Endothelial cell of umbilical vein (primary cell): Measurements from ENCODE around the gene VSIG10L. TPM values are rescaled to one million over a fixed set of nuclear protein-coding genes. Genes with fewer than 3 reads are reported as not detected.

ENCODE experiments used
- BruUV-seq: library from RNA; stranded (reverse); fragments of 400-500 nt; replicated peaks from 2 replicates; lab custom pipeline; 2021; lab: Mats Ljungman, UMichigan
- CTCF ChIA-PET: fragments of 300-600, 350-600 bp; sonication (Branson Sonifier 250); formaldehyde crosslinking; loops from one replicate; lab custom pipeline; 2021; ENCODE audit warnings: antibody characterized with exemption, inconsistent platforms; lab: Charles Lee
- POLR2A ChIA-PET: fragments of 300-600, 350-600 bp; sonication (Branson Sonifier 250); formaldehyde crosslinking; loops from one replicate; lab custom pipeline; 2021; ENCODE audit warnings: antibody characterized with exemption, inconsistent platforms; lab: Charles Lee
- DNase-seq: peaks from one replicate; pipeline ENCODE4 v3.0.0-alpha.2; 2011; ENCODE audit warnings: low read depth, low spot score
- FAIRE-seq: peaks from 2 replicates; lab custom pipeline; 2011; peaks lifted over from hg19 to GRCh38; lab: Jason Lieb, UNC
- H2AFZ ChIP-seq: 2 replicates; pipeline ENCODE4 v1.6.0; 2012; ENCODE audit warnings: low read depth, low read length, control low read depth, inconsistent platforms
- H3K27ac ChIP-seq: 2 replicates; pipeline ENCODE4 v1.5.1; 2011; ENCODE audit warnings: low read depth, mild to moderate bottlenecking, control low read depth, low read length, moderate library complexity; ENCODE audit not compliant: insufficient read depth
- H3K27me3 ChIP-seq, 2 experiments: 2 replicates each; pipeline versions ENCODE4 v1.6.0 to v1.6.1; 2011; ENCODE audit warnings: low read length in 2 of 2, mixed read lengths in 1 of 2; ENCODE audit not compliant: control insufficient read depth in 2 of 2, insufficient read depth in 2 of 2
- H3K36me3 ChIP-seq, 2 experiments: 2 replicates in 1 of 2; 3 replicates in 1 of 2; pipeline ENCODE4 v1.5.1; 2011; ENCODE audit warnings: low read length in 2 of 2, mild to moderate bottlenecking in 1 of 2, moderate library complexity in 1 of 2; ENCODE audit not compliant: control insufficient read depth in 2 of 2, insufficient read depth in 2 of 2; ENCODE audit errors: extremely low read depth in 1 of 2
- H3K4me1 ChIP-seq: 3 replicates; pipeline ENCODE4 v1.5.1; 2011; ENCODE audit warnings: mild to moderate bottlenecking, low read length; ENCODE audit not compliant: control insufficient read depth, insufficient read depth; ENCODE audit errors: extremely low read depth
- H3K4me2 ChIP-seq: 2 replicates; pipeline ENCODE4 v1.6.1; 2011; ENCODE audit warnings: low read length, control low read depth, mixed read lengths; ENCODE audit not compliant: insufficient read depth
- H3K4me3 ChIP-seq, 3 experiments: fragments of 200-600 bp in 1 of 3; sonication (generic), shearing (Covaris generic) in 1 of 3; replicated peaks in 1 of 3; 2 replicates each; pipeline ENCODE4 v1.5.1; 2011 to 2016; ENCODE audit warnings: control low read depth in 3 of 3, low read length in 3 of 3, mild to moderate bottlenecking in 2 of 3, inconsistent platforms in 1 of 3, low read depth in 1 of 3, moderate library complexity in 1 of 3; ENCODE audit not compliant: insufficient read depth in 1 of 3
- H3K79me2 ChIP-seq: 2 replicates; pipeline ENCODE4 v1.6.0; 2012; ENCODE audit warnings: low read length, inconsistent platforms; ENCODE audit not compliant: control insufficient read depth, insufficient read depth
- H3K9ac ChIP-seq: replicated peaks from 2 replicates; pipeline ENCODE3; 2011; ENCODE audit warnings: low read length, control low read depth; ENCODE audit not compliant: insufficient read depth; ENCODE audit errors: extremely low read depth
- H3K9me1 ChIP-seq: replicated peaks from 3 replicates; pipeline ENCODE4 v1.6.0; 2011; ENCODE audit warnings: mild to moderate bottlenecking, low read length; ENCODE audit not compliant: control insufficient read depth, insufficient read depth; ENCODE audit errors: extremely low read depth
- H3K9me3 ChIP-seq: replicated peaks from 2 replicates; pipeline ENCODE4 v1.5.1; 2012; ENCODE audit warnings: low read length, inconsistent platforms; ENCODE audit not compliant: control insufficient read depth, insufficient read depth
- H4K20me1 ChIP-seq: replicated peaks from 2 replicates; pipeline ENCODE3; 2011; ENCODE audit warnings: mild to moderate bottlenecking, low read length; ENCODE audit not compliant: control insufficient read depth, insufficient read depth; ENCODE audit errors: extremely low read depth
- CTCF ChIP-seq, 2 donors: IDR thresholded peaks; 1 replicate in 1 of 2; 2 replicates in 1 of 2; pipeline ENCODE4 v1.5.1; 2011; ENCODE audit warnings: low read length in 2 of 2, mild to moderate bottlenecking in 2 of 2, moderate library complexity in 2 of 2, control low read depth in 1 of 2, inconsistent platforms in 1 of 2, low read depth in 1 of 2; ENCODE audit not compliant: insufficient read depth in 1 of 2; ENCODE audit errors: extremely low read depth in 1 of 2
- EZH2 ChIP-seq: IDR thresholded peaks from 2 replicates; pipeline ENCODE4 v1.6.1; 2012; ENCODE audit warnings: borderline replicate concordance, low read depth, mild to moderate bottlenecking, moderate library complexity, low read length, inconsistent platforms; ENCODE audit not compliant: severe bottlenecking
- FOS ChIP-seq: IDR thresholded peaks from 2 replicates; pipeline ENCODE4 v1.6.1; 2011; ENCODE audit warnings: mild to moderate bottlenecking, low read length, moderate library complexity, borderline replicate concordance; ENCODE audit not compliant: insufficient read depth
- GATA2 ChIP-seq: IDR thresholded peaks from 2 replicates; pipeline ENCODE4 v1.7.0; 2011; ENCODE audit warnings: low read depth, mild to moderate bottlenecking, moderate library complexity, mixed read lengths, low read length; ENCODE audit not compliant: insufficient read length, insufficient read depth
- JUN ChIP-seq: IDR thresholded peaks from 2 replicates; pipeline ENCODE4 v1.6.1; 2011; ENCODE audit warnings: borderline replicate concordance, low read depth; ENCODE audit not compliant: insufficient read length, insufficient read depth
- MYC ChIP-seq: IDR thresholded peaks from one replicate; pipeline ENCODE4 v1.6.1; 2011; ENCODE audit warnings: mild to moderate bottlenecking, low read depth, low read length
- POLR2A ChIP-seq: IDR thresholded peaks from 2 replicates; pipeline ENCODE4 v1.6.1; 2012; ENCODE audit warnings: low read depth, mild to moderate bottlenecking, control low read depth, low read length
- POLR2AphosphoS5 ChIP-seq: IDR thresholded peaks from 2 replicates; pipeline ENCODE4 v1.6.1; 2012; ENCODE audit warnings: low read depth, mild to moderate bottlenecking, control low read depth, low read length, moderate library complexity; ENCODE audit not compliant: insufficient read depth
- dilution Hi-C: fragments of 300-500 bp; cut with MboI; formaldehyde crosslinking; loops from one replicate; pipeline ENCODE4 v1.15.0; 2019; ENCODE audit warnings: low sequenced_read_pairs; ENCODE audit not compliant: extremely low pct_ligation_motif_present
- intact Hi-C: fragments of 100-400 bp; cut with micrococcal nuclease; formaldehyde crosslinking; loops from one replicate; pipeline ENCODE4 v1.10.0; 2022
- polyA plus RNA-seq, 4 experiments: library from polyadenylated mRNA; depleted of rRNA in 3 of 4; stranded (reverse) in 3 of 4; unstranded in 1 of 4; fragments of >200 nt; gene quantifications; 2 replicates each; pipeline versions ENCODE4 v1.2.1 to v1.2.3, GENCODE V29; 2011 to 2012; ENCODE audit warnings: missing spikeins in 1 of 4
- total RNA-seq: library from RNA; stranded (reverse); gene quantifications from 2 replicates; pipeline ENCODE4 v1.2.3, GENCODE V29; 2021
- TF ChIP-seq, protein P1 (sequence below): IDR thresholded peaks from 2 replicates; pipeline ENCODE4 v1.6.1; 2011; ENCODE audit not compliant: insufficient read depth, insufficient read length

The VSIG10L gene
- total and polyA plus RNA-seq, 2 donors (not counting 3 experiments of a cell fraction or from before 2014, with no cell fraction given), result 0.62 to 0.77 TPM

GRCh38 chr19:51329411-51329810 lies 12.5 kb downstream of the VSIG10L start:
- intact Hi-C loops, result loop anchor here (5.0 kb wide), 1 partner anchor 38 kb away; the partner anchor contains the start of genes CLDND2 and ETFB
- no peak for DNase-seq

More at GRCh38 chr19:51329411-51329810, 12.5 kb downstream of the VSIG10L start:
- CTCF ChIA-PET, result no interaction called here
- no peak overlapping the region for H3K9ac ChIP-seq
- H3K4me1 ChIP-seq, result no peaks in the 10 kb centered on the region
- BruUV-seq, result no TSS peak
- peaks cover 6 to 7% of the 10 kb centered on the region in 2 experiments for H3K27me3 ChIP-seq
- no peaks in the 10 kb centered on the region for H3K9me1 ChIP-seq
- dilution Hi-C loops, result no loop called here
- H3K27ac ChIP-seq, result no peak overlapping the region
- no peak overlapping the region for H2AFZ ChIP-seq
- no peaks in the 10 kb centered on the region for H3K79me2 ChIP-seq
- no peaks in the 10 kb centered on the region for H4K20me1 ChIP-seq
- H3K4me2 ChIP-seq, result no peak overlapping the region
- no peak overlapping the region for H3K4me3 ChIP-seq
- TF ChIP-seq GATA2 (no peak), POLR2AphosphoS5 (no peak), EZH2 (no peak), JUN (no peak), FOS (no peak), CTCF (IDR thresholded peaks at IDR 0.05; ENCODE audit: extremely low read depth in 1 of 2, insufficient read depth in 1 of 2, low read depth in 1 of 2, low read length in 2 of 2) (no peak), MYC (no peak), POLR2A (no peak)
- TF ChIP-seq, protein P1, sequence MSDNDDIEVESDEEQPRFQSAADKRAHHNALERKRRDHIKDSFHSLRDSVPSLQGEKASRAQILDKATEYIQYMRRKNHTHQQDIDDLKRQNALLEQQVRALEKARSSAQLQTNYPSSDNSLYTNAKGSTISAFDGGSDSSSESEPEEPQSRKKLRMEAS, result no peak
- POLR2A ChIA-PET, result no interaction called here
- no peaks in the 10 kb centered on the region for H3K36me3 ChIP-seq
- no peaks in the 10 kb centered on the region for H3K9me3 ChIP-seq
- FAIRE-seq, result no peak
